Activated CD4-positive, CD25-positive, alpha-beta regulatory T cell treated with anti-CD3 and anti-CD28 coated beads, Interleukin-2, amount 50 U/mL, for 16 hours (primary cell): ENCODE data around the gene C7.
"Not testable (repeated sequence)": the region's sequence is repeated elsewhere in the genome, so short reads cannot be mapped to it uniquely, and the experiment has no call there.

Source experiments
- DNase-seq: peaks from one replicate; pipeline ENCODE4 v3.0.0-alpha.2; 2020; ENCODE audit warnings: low read depth, low spot score

C7 gene

DNA sequence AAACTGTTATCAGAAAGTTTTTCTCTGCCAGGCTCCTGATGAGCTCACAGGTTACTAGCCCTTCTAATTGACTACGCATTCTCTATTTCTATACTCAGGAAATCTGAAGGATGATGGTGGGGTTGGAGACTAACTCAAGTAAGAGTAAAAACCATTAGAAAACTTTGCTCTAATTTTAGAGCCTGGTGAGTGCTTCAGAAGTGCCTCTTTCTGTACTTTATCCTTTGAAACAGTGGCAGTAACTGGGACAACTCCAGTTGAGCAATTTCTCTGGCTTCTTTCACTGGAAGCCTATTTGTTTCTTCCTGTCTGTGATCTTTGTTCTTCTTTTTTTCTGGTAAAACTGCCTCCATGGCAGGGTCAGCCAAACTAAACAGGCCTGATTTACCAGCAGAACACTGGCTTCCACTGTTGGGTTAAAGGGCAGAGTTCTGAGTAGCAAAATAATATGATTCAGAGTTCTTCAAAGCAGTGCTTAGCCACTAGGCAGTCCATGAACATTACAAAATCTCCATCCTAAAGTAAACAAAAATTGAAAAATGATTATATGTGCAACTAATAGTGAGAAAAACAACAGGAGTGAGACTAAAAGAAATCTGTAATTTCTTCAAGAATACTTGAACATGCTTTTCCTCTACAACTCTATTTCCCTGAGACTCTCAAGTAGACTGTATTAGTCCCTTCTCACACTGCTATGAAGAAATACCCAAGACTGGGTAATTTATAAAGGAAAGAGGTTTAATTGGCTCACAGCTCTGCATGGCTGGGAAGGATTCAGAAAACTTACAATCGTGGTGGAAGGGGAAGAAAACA is 82.1 kb downstream of the C7 start:
- DNase-seq: no peak

DNA sequence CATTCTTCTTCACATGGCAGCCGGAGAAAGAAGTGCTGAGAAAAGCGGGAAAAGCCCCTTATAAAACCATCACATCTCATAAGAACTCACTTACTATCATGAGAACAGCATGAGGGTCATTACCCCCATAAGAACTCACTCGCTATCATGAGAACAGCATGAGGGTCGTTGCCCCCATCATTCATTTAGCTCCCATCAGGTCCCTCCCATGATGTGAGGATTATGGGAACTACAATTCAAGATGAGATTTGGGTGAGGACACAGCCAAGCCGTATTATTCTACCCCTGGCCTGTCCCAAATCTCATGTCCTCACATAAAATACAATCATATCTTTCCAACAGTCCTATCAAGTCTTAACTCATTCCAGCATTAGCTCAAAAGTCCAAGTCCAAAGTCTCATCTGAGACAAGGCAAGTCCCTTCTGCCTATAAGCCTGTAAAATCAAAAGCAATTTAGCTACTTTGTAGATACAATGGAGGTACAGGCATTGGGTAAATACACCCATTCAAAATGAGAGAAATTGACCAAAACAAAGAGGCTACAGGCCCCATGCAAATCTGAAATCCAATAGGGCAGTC is 82.8 kb downstream of the C7 start:
- no peak for DNase-seq

DNA sequence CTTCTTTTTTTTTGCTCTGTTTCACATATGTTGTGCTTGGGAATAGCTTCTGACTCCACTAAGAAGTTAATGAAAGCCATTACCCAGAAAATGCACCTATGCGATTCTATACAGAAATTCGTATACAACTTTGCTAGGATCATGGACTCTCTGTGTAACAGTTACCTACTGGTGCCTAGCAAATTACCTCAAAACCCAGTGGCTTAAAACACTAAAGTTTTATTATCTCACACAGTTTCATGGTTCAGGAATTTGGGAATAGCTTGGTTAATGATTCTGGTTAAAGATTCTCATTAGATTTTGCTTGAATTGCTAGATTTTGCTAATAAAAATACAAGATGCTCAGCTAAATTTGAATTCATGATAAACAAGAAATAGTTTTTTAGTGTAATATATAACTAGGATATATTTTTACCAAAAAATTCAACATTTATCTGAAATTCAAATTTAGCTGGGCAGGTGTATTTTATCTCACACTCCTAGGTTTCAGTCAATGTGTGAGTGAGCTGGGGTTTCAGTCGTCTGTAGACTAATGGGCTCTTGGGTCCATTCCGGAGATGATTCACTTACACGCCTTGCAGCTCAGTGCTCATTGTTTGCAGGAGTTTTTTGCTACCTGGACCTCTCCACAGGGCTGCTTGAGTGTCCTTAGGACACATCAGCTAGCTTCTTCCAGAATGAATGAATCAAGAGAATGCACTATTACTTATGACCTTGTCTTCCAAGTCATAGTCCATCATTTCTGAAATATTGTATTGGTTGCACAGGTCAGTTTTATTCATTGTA is 86.7 kb downstream of the C7 start:
- no peak for DNase-seq

DNA sequence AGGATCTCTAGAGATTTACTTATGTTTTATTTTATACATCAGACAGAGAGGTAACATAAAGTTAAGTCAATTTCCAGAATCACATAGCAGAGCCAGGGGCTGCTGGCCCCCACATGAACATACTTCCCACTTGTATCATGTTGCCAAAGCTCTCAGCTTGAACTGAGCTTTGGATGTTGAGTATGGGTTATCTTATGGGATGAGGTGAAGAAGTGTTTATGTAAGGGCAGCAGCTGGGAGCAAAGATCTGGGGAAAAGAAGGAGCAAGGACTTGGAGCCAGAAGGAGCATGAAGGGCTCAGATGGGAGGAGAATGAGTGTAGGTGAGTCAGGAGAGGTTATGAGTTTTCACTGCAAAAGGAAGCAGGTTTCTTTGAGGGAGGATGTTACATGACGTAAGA is 89.8 kb downstream of the C7 start:
- no peak for DNase-seq

DNA sequence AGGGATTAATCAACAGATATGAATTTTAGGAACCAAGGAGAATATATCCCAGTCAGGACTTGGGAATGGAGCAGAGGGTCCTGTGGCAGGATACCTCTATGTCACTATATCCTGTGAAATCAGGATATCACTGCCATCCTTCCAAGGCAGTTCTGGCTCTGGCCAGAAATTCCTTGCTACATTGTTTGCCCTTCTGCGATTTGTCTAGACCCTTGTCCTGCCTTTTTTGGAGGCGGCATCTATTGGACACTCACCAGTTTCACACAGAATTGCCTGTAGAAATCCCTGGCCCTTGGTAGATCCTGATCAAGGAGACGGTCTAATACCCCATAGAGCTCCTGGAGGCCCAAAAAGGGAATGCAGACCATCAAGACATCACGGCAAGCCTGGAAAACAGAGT is 90.7 kb downstream of the C7 start:
- no peak for DNase-seq

DNA sequence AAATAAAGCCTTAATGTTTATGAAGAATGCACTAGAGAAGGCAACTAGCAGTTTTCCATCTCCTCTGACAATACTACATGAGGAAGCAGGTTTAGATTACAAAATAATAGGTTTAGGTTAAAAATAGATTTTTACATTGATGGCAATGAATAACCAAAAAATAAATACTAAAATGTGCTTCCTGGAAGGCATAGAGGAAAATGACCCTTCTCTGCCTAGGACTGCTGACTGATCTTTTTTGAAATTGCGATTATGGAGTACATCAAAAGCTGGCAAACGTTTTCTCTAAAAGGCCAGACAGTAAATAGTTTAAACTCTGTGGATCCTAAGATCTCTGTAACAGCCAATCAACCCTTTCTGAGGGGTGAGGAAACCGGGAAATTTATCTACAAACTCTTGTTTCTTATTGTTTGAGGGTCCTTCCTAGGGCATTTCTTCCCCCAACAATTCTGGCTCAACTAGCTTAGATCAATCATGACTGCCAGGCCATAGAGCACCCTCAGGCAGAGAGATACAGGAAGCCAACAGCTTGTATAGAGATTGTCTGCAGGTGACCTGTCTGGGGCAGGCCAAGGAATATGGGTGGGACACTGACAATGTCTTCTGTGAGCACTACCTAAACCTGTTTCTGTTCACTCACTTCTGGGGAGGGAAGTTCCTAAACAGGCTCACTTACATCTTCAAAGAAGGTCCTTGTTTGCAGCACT is 94.5 kb downstream of the C7 start:
- DNase-seq: no peak

DNA sequence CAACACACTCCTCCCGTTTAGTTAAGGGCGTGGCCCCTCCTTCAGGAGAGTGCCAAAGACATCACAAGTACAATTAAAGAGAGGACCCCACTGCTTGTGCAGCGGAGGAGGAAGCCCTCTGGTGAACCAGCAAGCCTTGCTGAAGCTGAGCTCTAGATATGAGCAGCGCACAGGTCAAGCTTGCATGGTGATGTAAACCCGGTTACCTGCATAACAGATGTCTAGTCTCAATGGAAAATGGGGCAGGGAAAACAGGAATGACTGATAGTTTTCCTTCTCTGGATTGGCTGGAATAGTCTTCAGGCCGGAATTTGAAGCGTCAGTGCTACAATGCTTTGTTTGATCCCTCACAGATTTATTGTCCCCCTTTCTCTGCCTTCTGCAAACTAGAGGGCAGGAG is 95.6 kb downstream of the C7 start:
- no peak for DNase-seq

DNA sequence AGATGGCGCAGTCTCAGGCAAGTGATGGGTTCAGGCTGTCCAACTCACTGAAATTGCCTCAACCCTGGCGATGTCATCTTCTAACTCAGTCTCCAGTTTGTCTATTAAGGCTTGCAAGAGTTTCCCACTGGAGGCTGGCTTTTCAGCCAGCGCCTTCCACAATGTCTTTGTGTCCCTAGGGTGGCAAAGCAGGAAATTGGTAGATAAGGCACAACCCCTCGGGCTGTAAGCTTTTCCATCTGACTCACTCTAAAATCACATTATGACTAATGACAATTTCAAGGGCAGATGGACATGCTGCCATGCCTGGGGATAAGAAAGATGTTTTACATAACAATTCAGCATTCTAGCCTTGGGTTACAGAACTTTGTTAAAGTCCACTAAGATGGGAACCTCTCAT is 99.9 kb downstream of the C7 start:
- no peak for DNase-seq

DNA sequence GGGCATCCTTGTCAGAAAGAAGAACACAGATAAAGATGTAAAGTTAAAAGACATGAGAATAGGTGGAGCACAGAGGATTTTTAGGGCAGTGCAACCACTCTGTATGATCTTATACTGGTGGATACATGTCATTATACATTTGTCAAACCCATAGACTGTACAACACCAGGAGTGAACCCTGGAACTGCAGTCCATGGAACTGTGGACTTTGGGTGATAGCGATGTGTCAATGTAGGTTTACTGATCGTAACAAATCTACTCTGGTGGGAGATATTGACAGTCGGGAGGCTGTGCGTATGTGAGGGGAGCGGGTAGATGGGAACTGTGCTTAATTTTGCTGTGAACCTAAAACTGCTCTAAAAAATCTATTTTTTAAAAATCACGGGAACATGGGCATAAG is 101.3 kb downstream of the C7 start:
- DNase-seq: no peak

DNA sequence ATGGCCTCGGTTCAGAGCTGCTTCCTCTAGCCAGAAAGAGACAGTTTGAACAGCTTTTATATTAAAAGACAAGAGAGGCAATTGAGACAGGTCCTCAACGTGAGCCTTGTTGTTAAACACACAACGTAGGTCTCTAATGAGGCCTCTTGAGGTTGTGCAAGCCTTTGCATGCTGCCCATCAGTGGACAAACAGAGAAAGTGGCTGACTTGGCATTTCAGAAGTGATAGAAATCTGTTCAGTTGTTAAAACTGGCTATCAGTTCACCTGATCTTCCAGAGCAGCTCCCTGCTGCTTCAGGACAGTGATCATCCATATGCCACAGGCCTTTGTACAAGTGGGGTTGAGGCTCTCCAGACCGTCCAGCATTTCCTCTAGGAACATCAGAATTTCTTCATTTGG is 103.0 kb downstream of the C7 start:
- no peak for DNase-seq

DNA sequence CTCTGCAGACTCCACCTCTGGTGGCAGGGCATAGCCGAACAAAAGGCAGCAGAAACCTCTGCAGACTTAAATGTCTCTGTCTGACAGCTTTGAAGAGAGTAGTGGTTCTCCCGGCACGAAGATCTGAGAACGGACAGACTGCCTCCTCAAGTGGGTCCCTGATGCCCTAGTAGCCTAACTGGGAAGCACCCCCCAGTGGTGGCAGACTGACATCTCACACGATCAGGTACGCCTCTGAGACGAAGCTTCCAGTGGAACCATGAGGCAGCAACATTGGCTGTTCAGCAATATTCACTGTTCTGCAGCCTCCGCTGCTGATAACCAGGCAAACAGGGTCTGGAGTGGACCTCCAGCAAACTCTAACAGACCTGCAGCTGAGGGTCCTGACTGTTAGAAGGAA is 113.3 kb downstream of the C7 start:
- DNase-seq: not testable (repeated sequence)
